SK-N-SH (cell line): ENCODE results near the gene TLE1.

ENCODE experiments used
- CHD2 ChIP-seq: fragments of 150-350 bp; IDR thresholded peaks from 2 replicates; pipeline ENCODE4 v1.6.1; 2018; ENCODE audit warnings: low read length; ENCODE audit not compliant: partially characterized antibody
- CTCF ChIP-seq: fragments of 200-600 bp; sonication (generic); IDR thresholded peaks from 2 replicates; pipeline ENCODE4 v1.6.1; 2017; ENCODE audit warnings: antibody characterized with exemption, mild to moderate bottlenecking, moderate library complexity
- EZH2phosphoT487 ChIP-seq: fragments of 200-600 bp; sonication (generic); IDR thresholded peaks from 2 replicates; pipeline ENCODE4 v1.6.1; 2017; ENCODE audit warnings: low read depth, mixed run types, mild to moderate bottlenecking, antibody characterized with exemption, moderate library complexity, borderline replicate concordance
- MEF2A ChIP-seq: IDR thresholded peaks from 2 replicates; pipeline ENCODE4 v1.4.0; 2012; ENCODE audit warnings: low read depth, borderline replicate concordance
- MXI1 ChIP-seq: IDR thresholded peaks from 2 replicates; pipeline ENCODE4 v1.6.1; 2012; ENCODE audit warnings: mild to moderate bottlenecking, low read depth, low read length, improper control_type of control experiment
- POLR2AphosphoS5 ChIP-seq: IDR thresholded peaks from 2 replicates; pipeline ENCODE4 v1.6.1; 2012; ENCODE audit warnings: low read depth, low read length
- RAD21 ChIP-seq: IDR thresholded peaks from 2 replicates; pipeline ENCODE4 v1.6.1; 2012; ENCODE audit warnings: mild to moderate bottlenecking, low read length
- TAF1 ChIP-seq: IDR thresholded peaks from 2 replicates; pipeline ENCODE4 v1.6.1; 2012; ENCODE audit warnings: low read depth, mild to moderate bottlenecking, low read length, moderate library complexity, borderline replicate concordance
- YY1 ChIP-seq: IDR thresholded peaks from 2 replicates; pipeline ENCODE4 v1.4.0; 2012; ENCODE audit warnings: low read depth, mild to moderate bottlenecking
- TF ChIP-seq, protein P1 (sequence below): IDR thresholded peaks from 2 replicates; pipeline ENCODE4 v1.6.1; 2012; ENCODE audit warnings: mild to moderate bottlenecking, low read depth, low read length, moderate library complexity
- TF ChIP-seq, protein P2 (sequence below): fragments of 150-350 bp; IDR thresholded peaks from 2 replicates; pipeline ENCODE4 v1.6.1; 2017; ENCODE audit warnings: antibody characterized with exemption, low read length, low read depth, borderline replicate concordance

- TF ChIP-seq MXI1 (no peak), EZH2phosphoT487 (no peak), POLR2AphosphoS5 (no peak), YY1 (no peak), CTCF (no peak), RAD21 (no peak), MEF2A (no peak), TAF1 (no peak), CHD2 (no peak)
- TF ChIP-seq, protein P1, sequence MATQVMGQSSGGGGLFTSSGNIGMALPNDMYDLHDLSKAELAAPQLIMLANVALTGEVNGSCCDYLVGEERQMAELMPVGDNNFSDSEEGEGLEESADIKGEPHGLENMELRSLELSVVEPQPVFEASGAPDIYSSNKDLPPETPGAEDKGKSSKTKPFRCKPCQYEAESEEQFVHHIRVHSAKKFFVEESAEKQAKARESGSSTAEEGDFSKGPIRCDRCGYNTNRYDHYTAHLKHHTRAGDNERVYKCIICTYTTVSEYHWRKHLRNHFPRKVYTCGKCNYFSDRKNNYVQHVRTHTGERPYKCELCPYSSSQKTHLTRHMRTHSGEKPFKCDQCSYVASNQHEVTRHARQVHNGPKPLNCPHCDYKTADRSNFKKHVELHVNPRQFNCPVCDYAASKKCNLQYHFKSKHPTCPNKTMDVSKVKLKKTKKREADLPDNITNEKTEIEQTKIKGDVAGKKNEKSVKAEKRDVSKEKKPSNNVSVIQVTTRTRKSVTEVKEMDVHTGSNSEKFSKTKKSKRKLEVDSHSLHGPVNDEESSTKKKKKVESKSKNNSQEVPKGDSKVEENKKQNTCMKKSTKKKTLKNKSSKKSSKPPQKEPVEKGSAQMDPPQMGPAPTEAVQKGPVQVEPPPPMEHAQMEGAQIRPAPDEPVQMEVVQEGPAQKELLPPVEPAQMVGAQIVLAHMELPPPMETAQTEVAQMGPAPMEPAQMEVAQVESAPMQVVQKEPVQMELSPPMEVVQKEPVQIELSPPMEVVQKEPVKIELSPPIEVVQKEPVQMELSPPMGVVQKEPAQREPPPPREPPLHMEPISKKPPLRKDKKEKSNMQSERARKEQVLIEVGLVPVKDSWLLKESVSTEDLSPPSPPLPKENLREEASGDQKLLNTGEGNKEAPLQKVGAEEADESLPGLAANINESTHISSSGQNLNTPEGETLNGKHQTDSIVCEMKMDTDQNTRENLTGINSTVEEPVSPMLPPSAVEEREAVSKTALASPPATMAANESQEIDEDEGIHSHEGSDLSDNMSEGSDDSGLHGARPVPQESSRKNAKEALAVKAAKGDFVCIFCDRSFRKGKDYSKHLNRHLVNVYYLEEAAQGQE: no peak
- TF ChIP-seq, protein P2, sequence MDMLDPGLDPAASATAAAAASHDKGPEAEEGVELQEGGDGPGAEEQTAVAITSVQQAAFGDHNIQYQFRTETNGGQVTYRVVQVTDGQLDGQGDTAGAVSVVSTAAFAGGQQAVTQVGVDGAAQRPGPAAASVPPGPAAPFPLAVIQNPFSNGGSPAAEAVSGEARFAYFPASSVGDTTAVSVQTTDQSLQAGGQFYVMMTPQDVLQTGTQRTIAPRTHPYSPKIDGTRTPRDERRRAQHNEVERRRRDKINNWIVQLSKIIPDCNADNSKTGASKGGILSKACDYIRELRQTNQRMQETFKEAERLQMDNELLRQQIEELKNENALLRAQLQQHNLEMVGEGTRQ: no peak
Measured at GRCh38 chr9:81661339-81661738, 28.0 kb downstream of the TLE1 start.
